ENCODE data around the gene DAP. TPM values are rescaled to one million over a fixed set of nuclear protein-coding genes. Genes with fewer than 3 reads are reported as not detected.

The DAP gene
- total and polyA plus RNA-seq, 2 of the 13 experiments (the other 11 are each of a cell fraction or from before 2014, with no cell fraction given), result 22.0 to 57.5 TPM

GRCh38 chr5:10761185-10761932 lies at the start of gene DAP (continued):
- TF ChIP-seq, protein P1, sequence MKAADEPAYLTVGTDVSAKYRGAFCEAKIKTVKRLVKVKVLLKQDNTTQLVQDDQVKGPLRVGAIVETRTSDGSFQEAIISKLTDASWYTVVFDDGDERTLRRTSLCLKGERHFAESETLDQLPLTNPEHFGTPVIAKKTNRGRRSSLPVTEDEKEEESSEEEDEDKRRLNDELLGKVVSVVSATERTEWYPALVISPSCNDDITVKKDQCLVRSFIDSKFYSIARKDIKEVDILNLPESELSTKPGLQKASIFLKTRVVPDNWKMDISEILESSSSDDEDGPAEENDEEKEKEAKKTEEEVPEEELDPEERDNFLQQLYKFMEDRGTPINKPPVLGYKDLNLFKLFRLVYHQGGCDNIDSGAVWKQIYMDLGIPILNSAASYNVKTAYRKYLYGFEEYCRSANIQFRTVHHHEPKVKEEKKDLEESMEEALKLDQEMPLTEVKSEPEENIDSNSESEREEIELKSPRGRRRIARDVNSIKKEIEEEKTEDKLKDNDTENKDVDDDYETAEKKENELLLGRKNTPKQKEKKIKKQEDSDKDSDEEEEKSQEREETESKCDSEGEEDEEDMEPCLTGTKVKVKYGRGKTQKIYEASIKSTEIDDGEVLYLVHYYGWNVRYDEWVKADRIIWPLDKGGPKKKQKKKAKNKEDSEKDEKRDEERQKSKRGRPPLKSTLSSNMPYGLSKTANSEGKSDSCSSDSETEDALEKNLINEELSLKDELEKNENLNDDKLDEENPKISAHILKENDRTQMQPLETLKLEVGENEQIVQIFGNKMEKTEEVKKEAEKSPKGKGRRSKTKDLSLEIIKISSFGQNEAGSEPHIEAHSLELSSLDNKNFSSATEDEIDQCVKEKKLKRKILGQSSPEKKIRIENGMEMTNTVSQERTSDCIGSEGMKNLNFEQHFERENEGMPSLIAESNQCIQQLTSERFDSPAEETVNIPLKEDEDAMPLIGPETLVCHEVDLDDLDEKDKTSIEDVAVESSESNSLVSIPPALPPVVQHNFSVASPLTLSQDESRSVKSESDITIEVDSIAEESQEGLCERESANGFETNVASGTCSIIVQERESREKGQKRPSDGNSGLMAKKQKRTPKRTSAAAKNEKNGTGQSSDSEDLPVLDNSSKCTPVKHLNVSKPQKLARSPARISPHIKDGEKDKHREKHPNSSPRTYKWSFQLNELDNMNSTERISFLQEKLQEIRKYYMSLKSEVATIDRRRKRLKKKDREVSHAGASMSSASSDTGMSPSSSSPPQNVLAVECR (CRISPR knock-in tag; IDR thresholded peaks at IDR 0.05; ENCODE audit: borderline replicate concordance), result peak; percentile 57; the same call in 1 of the 2 replicates
- TF ChIP-seq, protein P2, sequence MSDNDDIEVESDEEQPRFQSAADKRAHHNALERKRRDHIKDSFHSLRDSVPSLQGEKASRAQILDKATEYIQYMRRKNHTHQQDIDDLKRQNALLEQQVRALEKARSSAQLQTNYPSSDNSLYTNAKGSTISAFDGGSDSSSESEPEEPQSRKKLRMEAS (IDR thresholded peaks at IDR 0.05), result peak; percentile 70
- TF ChIP-seq ZNF180 (CRISPR knock-in tag; IDR thresholded peaks at IDR 0.05; ENCODE audit: borderline replicate concordance, low read depth), result no peak
- peak; percentile 42 to 55; a peak in 2 of 4 replicates for TF ChIP-seq POLR2A (IDR thresholded peaks at IDR 0.05; ENCODE audit: insufficient read depth in 1 of 2, low read depth in 2 of 2, low read length in 2 of 2)
- peak; percentile 36; the same call in 1 of the 2 replicates for TF ChIP-seq TBX2 (CRISPR knock-in tag; IDR thresholded peaks at IDR 0.05; ENCODE audit: borderline replicate concordance)
- TF ChIP-seq SP4 (CRISPR knock-in tag; IDR thresholded peaks at IDR 0.05), result 0 out of 2 replicates have a peak, but pooled peaks have one; percentile 79
- peak; percentile 91; the same call in 1 of the 2 replicates for TF ChIP-seq CREB1 (IDR thresholded peaks at IDR 0.05)
- no peak for TF ChIP-seq CREB1 (CRISPR knock-in tag; IDR thresholded peaks at IDR 0.05)
- TF ChIP-seq GLMP (CRISPR knock-in tag; IDR thresholded peaks at IDR 0.05; ENCODE audit: borderline replicate concordance), result no peak
- peak; percentile 6; the same call in 1 of the 2 replicates for TF ChIP-seq ZNF574 (CRISPR knock-in tag; IDR thresholded peaks at IDR 0.05)
- TF ChIP-seq SAFB2 (CRISPR knock-in tag; IDR thresholded peaks at IDR 0.05; ENCODE audit: borderline replicate concordance, low read depth), result 0 out of 2 replicates have a peak, but pooled peaks have one; percentile 30
- peak; percentile 31; the same call in 1 of the 2 replicates for TF ChIP-seq ZNF563 (CRISPR knock-in tag; IDR thresholded peaks at IDR 0.05)
- 0 out of 2 replicates have a peak, but pooled peaks have one; percentile 39 for TF ChIP-seq MXD1 (CRISPR knock-in tag; IDR thresholded peaks at IDR 0.05)
- TF ChIP-seq KDM2A (CRISPR knock-in tag; IDR thresholded peaks at IDR 0.05; ENCODE audit: borderline replicate concordance, low read depth), result peak; percentile 39; the same call in 1 of the 2 replicates
- no peak for TF ChIP-seq ELF1 (CRISPR knock-in tag; IDR thresholded peaks at IDR 0.05)
- peak; percentile 33; the same call in 1 of the 3 replicates for TF ChIP-seq MXI1 (IDR thresholded peaks at IDR 0.05; ENCODE audit: borderline replicate concordance, low read depth, low read length)
- peak; percentile 44; the same call in 1 of the 2 replicates for TF ChIP-seq ZNF710 (CRISPR knock-in tag; IDR thresholded peaks at IDR 0.05; ENCODE audit: borderline replicate concordance)

All from HepG2 (cell line).